C4-2B (cell line): Measurements from ENCODE around the gene PRR36.

Source experiments
- CTCF ChIP-seq: fragments of 450-650 bp; conservative IDR thresholded peaks from 2 replicates; pipeline ENCODE4 v1.5.1; 2017; ENCODE audit warnings: mild to moderate bottlenecking
- ZFX ChIP-seq: fragments of 450-650 bp; IDR thresholded peaks from 2 replicates; pipeline ENCODE4 v1.6.1; 2017

DNA sequence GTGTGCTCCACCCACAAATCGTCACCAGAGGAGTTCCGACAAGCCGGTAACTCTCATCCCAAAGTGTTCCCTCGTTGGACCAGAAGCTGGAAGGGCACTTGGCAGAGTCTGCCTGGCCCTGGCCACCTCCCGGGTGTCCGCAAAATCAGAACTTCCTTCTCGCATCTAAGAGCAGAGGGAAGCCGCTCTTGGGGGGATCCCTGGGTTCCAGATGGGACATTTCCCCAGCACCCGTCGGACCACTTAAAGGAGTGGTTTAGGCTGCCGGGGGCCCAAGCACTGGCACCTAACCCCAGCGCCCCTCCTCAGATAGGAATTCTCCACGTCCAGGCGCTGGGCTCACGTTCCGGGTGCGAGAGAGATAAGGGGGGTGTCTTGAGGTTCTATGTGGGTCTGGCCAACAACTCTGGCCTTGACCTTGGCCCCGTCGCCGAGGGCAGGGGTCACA is 28.6 kb upstream of the PRR36 start:
- TF ChIP-seq CTCF (no peak), ZFX (no peak)
